Thyroid gland (tissue), 4 donors: ENCODE data around the gene YARS1. TPM values are rescaled to one million over a fixed set of nuclear protein-coding genes. Genes with fewer than 3 reads are reported as not detected.

Experiments used
- DNase-seq, 2 donors: peaks; one replicate each; pipeline ENCODE4 v3.0.0-alpha.2; 2019
- H3K27ac ChIP-seq, 3 donors: fragments of 200-600 bp; sonication (generic); 1 replicate in 2 of 3; 2 replicates in 1 of 3; pipeline ENCODE4 v1.5.1; 2016 to 2019; ENCODE audit warnings: mild to moderate bottlenecking in 1 of 3, moderate library complexity in 1 of 3
- H3K27me3 ChIP-seq: fragments of 200-600 bp; sonication (generic); one replicate; pipeline ENCODE4 v1.5.1; 2019
- H3K36me3 ChIP-seq, 2 donors: fragments of 200-600 bp; sonication (generic); one replicate each; pipeline ENCODE4 v1.5.1; 2016 to 2019
- H3K4me1 ChIP-seq, 2 donors: fragments of 200-600 bp; sonication (generic); one replicate each; pipeline ENCODE4 v1.5.1; 2017 to 2019
- H3K4me3 ChIP-seq, 3 donors: fragments of 200-600 bp; sonication (generic); replicated peaks in 1 of 3; 1 replicate in 2 of 3; 2 replicates in 1 of 3; pipeline ENCODE4 v1.5.1; 2016; ENCODE audit warnings: mild to moderate bottlenecking in 1 of 3
- H3K9me3 ChIP-seq: fragments of 200-600 bp; sonication (generic); one replicate; pipeline ENCODE4 v1.5.1; 2017
- POLR2A ChIP-seq, 2 donors: fragments of 450-650 bp; IDR thresholded peaks; one replicate each; pipeline ENCODE4 v1.6.1; 2017; ENCODE audit warnings: antibody characterized with exemption in 2 of 2, mild to moderate bottlenecking in 2 of 2, moderate library complexity in 1 of 2
- WGBS, 2 donors: methylation state at CpG; one replicate each; pipeline ENCODE4 v1.1.5; 2017; 5-methylcytosine and 5-hydroxymethylcytosine counted together
- intact Hi-C: fragments of 100-400 bp; cut with DNase I; formaldehyde crosslinking; loops from one replicate; pipeline ENCODE4 v1.15.1; 2023
- total RNA-seq, 4 donors: library from RNA; depleted of rRNA; stranded (reverse); fragments of >200 nt; gene quantifications; one replicate each; pipeline ENCODE4 v1.2.3, GENCODE V29; 2016
- TF ChIP-seq, protein P1 (sequence below), 6 experiments: fragments of 200-600 bp in 3 of 6; fragments of 450-650 bp in 3 of 6; sonication (generic) in 3 of 6; IDR thresholded peaks; one replicate each; pipeline ENCODE4 v1.5.1; 2016 to 2019; ENCODE audit warnings: antibody characterized with exemption in 6 of 6, mild to moderate bottlenecking in 2 of 6, inconsistent platforms in 1 of 6, moderate library complexity in 1 of 6

YARS1 gene
- total RNA-seq, 4 donors from 2014 or later: 42.8 to 76.0 (median 50.3) TPM

DNA sequence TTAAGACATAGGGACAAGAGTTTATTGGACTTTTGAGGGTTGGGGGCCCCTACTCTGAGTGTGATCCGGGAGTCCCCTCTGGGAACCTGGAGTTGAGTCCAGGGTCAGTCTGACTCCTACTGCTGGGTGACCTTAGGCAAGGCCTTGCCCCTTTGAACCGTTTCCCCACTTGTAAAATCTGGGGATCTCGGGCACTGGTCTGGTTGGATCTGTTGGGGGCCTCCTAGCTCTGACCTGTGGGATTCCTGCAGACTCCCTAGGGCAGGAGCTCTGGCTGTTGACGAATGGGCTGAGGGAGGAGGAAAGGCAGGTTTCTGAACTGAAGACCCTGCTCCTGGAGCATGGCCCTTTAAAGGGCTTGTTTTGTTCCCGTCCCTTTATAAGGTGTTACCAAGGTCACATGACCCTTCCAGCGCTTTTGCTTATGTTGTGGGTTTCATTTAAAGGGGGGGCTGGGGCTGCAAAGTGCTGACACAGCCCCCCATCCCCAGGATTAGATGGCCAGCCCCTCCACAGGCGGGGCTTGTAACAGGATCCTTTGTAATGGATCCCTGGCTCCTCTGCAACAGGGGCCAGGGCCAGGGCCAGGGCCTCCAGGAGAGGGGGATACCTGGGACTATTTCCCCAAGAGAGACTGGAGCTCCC is 50.7 kb downstream of the YARS1 start:
- Histone ChIP-seq H3K36me3 (peaks cover 18 to 24% of the 10 kb centered on the region in 2 donors), H3K27ac (peak overlapping the region; percentile 32 to 74 (median 36)), H3K9me3 (no peaks in the 10 kb centered on the region), H3K4me1 (peaks cover 33 to 49% of the 10 kb centered on the region in 2 donors), H3K27me3 (no peaks in the 10 kb centered on the region), H3K4me3 (no peak overlapping the region)
- TF ChIP-seq, protein P1, sequence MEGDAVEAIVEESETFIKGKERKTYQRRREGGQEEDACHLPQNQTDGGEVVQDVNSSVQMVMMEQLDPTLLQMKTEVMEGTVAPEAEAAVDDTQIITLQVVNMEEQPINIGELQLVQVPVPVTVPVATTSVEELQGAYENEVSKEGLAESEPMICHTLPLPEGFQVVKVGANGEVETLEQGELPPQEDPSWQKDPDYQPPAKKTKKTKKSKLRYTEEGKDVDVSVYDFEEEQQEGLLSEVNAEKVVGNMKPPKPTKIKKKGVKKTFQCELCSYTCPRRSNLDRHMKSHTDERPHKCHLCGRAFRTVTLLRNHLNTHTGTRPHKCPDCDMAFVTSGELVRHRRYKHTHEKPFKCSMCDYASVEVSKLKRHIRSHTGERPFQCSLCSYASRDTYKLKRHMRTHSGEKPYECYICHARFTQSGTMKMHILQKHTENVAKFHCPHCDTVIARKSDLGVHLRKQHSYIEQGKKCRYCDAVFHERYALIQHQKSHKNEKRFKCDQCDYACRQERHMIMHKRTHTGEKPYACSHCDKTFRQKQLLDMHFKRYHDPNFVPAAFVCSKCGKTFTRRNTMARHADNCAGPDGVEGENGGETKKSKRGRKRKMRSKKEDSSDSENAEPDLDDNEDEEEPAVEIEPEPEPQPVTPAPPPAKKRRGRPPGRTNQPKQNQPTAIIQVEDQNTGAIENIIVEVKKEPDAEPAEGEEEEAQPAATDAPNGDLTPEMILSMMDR (IDR thresholded peaks at IDR 0.05): no peak
- no peak for TF ChIP-seq POLR2A (IDR thresholded peaks at IDR 0.05)
- DNase-seq: no peak
- WGBS, 2 donors: 70 to 79% methylated on average over 6 to 7 of the region's 7 CpGs
- intact Hi-C loops: no loop called here

DNA sequence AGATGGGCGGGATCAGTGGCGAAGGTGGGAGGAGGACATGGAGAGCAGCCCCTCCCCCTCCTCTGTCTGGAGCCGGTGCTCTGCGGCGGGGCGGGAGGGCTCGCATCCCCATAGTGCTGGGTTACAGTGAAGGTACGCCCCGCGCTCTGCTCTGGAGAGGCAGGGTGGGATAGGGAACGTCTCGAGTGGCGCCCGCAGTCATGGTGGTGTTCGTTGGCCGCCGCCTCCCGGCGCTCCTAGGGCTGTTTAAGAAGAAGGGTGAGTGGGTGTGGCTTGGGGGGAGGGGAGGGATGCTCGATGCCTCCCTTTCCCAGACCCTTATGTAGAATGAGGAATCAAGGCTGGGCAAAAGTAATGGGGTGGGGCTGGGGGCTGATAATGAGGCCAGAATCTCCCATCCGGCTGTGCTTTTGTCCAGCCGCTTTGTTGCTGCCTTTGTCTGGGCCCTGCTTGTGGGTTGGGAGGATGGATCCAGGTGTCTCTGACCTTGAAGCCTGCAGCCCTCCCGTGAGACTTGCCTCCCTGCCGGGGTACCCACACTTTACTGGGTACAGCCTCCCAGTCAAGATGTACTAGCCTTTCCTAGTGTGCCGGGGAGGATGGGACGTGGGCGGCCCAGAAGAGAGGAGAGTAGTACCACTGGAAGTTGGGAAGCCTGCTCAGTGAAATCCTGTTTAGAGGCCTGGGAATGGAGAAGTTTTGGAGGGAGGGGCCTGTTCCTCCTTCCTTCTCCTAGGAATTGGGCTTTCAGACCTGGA is 51.4 kb downstream of the YARS1 start:
- Histone ChIP-seq H3K4me3 (no peak overlapping the region), H3K27me3 (no peaks in the 10 kb centered on the region), H3K36me3 (peaks cover 18 to 23% of the 10 kb centered on the region in 2 donors), H3K27ac (peak overlapping the region in 2 of 3 donors; percentile 32 to 74), H3K4me1 (peaks cover 40 to 56% of the 10 kb centered on the region in 2 donors), H3K9me3 (no peaks in the 10 kb centered on the region)
- WGBS, 2 donors: 66 to 73% methylated on average over 27 of the region's 27 CpGs
- no peak for DNase-seq
- TF ChIP-seq POLR2A (IDR thresholded peaks at IDR 0.05): no peak
- TF ChIP-seq, protein P1 (IDR thresholded peaks at IDR 0.05): no peak
- intact Hi-C loops: no loop called here

DNA sequence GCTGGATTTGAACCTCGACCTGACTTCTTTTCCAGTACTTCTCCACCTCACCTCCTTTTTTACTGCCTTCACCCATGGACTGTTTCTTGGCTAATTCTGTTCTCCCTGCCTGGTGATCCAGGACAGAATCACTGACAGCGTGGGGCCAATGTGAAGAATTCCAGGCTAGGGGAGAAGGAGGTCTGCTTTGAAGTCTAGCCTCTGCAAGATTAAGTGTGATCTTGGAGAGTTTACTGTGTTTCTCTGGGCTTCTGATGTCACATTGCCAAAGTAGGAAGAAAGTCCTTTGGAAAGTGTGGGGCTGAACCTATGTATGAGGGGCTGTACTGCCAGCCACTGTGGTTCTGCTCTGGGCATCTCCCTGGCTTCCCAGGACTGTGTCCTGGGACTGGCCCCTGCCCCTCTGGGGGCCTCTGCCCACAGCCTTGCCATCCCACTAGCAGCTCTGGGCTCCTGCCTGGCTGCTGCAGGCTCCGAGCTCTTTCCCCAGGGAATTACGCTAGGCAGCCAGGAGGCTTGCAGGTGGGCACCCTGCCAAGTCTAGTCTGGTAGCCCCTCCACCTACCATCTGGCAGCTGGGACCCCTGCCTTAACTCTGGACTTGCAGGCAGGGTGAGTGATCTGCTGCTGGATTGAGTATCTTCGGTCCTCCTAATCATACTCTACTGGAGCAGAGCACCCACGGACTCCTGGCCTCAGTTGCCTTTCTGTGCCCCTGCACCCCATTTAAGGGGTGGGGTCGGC is 52.2 kb downstream of the YARS1 start:
- 68 to 76% methylated on average over 6 of the region's 7 CpGs for WGBS, 2 donors
- Histone ChIP-seq H3K36me3 (peaks cover 12 to 15% of the 10 kb centered on the region in 2 donors), H3K4me1 (peaks cover 46 to 61% of the 10 kb centered on the region in 2 donors), H3K9me3 (no peaks in the 10 kb centered on the region), H3K27ac (peak overlapping the region in 2 of 3 donors; percentile 15 to 40), H3K27me3 (no peaks in the 10 kb centered on the region), H3K4me3 (no peak overlapping the region)
- intact Hi-C loops: no loop called here
- TF ChIP-seq, protein P1 (IDR thresholded peaks at IDR 0.05): no peak
- TF ChIP-seq POLR2A (IDR thresholded peaks at IDR 0.05): no peak
- DNase-seq: no peak

DNA sequence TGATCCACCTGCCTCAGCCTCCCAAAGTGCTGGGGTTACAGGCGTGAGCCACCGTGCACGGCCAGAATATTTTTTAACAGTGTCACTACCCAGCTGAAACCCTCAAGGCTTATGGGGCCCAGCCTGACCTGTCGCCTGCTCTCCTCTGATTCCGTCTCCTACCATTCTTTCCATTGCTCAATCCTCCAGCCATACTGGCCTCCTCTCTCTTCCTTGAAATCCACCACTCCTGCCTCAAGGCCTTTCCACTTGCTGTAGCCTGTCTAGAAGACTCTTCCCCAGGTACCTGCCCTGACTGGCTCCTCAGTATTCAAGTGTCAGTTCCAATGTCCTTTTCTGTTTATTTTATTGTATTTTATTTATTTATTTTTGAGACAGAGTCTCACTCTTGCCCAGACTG is 53.9 kb downstream of the YARS1 start:
- TF ChIP-seq, protein P1 (IDR thresholded peaks at IDR 0.05): no peak
- no peak for TF ChIP-seq POLR2A (IDR thresholded peaks at IDR 0.05)
- H3K9me3 ChIP-seq: no peaks in the 10 kb centered on the region
- peaks cover 63 to 78% of the 10 kb centered on the region in 2 donors for H3K4me1 ChIP-seq
- no peak overlapping the region for H3K27ac ChIP-seq
- no peaks in the 10 kb centered on the region for H3K36me3 ChIP-seq
- H3K27me3 ChIP-seq: no peaks in the 10 kb centered on the region
- intact Hi-C loops: no loop called here
- H3K4me3 ChIP-seq: no peak overlapping the region
- 89 to 96% methylated on average over 5 of the region's 5 CpGs for WGBS, 2 donors
- DNase-seq: no peak
